Cardiac fibroblast (primary cell): Measurements from ENCODE around the gene RNASE12.

Experiments
- DNase-seq, 2 donors: peaks; one replicate each; pipeline versions ENCODE4 v3.0.0 to v3.0.0-alpha.2; 2010; ENCODE audit warnings: low read depth in 2 of 2
- H3K4me3 ChIP-seq, 2 donors: replicated peaks in 1 of 2; 1 replicate in 1 of 2; 2 replicates in 1 of 2; pipeline ENCODE4 v1.5.1; 2011; ENCODE audit warnings: low read depth in 2 of 2, low read length in 2 of 2, mild to moderate bottlenecking in 2 of 2, moderate library complexity in 1 of 2
- TF ChIP-seq, protein P1 (sequence below): IDR thresholded peaks from one replicate; pipeline ENCODE4 v1.5.1; 2011; ENCODE audit warnings: low read depth, mild to moderate bottlenecking, low read length, inconsistent platforms

RNASE12 gene

GRCh38 chr14:20607617-20608016 lies 16.4 kb upstream of the RNASE12 start:
- TF ChIP-seq, protein P1, sequence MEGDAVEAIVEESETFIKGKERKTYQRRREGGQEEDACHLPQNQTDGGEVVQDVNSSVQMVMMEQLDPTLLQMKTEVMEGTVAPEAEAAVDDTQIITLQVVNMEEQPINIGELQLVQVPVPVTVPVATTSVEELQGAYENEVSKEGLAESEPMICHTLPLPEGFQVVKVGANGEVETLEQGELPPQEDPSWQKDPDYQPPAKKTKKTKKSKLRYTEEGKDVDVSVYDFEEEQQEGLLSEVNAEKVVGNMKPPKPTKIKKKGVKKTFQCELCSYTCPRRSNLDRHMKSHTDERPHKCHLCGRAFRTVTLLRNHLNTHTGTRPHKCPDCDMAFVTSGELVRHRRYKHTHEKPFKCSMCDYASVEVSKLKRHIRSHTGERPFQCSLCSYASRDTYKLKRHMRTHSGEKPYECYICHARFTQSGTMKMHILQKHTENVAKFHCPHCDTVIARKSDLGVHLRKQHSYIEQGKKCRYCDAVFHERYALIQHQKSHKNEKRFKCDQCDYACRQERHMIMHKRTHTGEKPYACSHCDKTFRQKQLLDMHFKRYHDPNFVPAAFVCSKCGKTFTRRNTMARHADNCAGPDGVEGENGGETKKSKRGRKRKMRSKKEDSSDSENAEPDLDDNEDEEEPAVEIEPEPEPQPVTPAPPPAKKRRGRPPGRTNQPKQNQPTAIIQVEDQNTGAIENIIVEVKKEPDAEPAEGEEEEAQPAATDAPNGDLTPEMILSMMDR: no peak
- H3K4me3 ChIP-seq: no peak overlapping the region

GRCh38 chr14:20606902-20607242 lies 15.7 kb upstream of the RNASE12 start:
- no peak overlapping the region for H3K4me3 ChIP-seq
- no peak for DNase-seq
- TF ChIP-seq, protein P1: no peak

More at GRCh38 chr14:20607617-20608016, 16.4 kb upstream of the RNASE12 start:
- no peak for DNase-seq

- TF ChIP-seq, protein P1: peak; percentile 83
- peak; percentile 64 to 74 for DNase-seq
- no peak overlapping the region for H3K4me3 ChIP-seq
These were observed 15.2 kb upstream of the RNASE12 start for GRCh38 chr14:20606190-20606901.

DNA sequence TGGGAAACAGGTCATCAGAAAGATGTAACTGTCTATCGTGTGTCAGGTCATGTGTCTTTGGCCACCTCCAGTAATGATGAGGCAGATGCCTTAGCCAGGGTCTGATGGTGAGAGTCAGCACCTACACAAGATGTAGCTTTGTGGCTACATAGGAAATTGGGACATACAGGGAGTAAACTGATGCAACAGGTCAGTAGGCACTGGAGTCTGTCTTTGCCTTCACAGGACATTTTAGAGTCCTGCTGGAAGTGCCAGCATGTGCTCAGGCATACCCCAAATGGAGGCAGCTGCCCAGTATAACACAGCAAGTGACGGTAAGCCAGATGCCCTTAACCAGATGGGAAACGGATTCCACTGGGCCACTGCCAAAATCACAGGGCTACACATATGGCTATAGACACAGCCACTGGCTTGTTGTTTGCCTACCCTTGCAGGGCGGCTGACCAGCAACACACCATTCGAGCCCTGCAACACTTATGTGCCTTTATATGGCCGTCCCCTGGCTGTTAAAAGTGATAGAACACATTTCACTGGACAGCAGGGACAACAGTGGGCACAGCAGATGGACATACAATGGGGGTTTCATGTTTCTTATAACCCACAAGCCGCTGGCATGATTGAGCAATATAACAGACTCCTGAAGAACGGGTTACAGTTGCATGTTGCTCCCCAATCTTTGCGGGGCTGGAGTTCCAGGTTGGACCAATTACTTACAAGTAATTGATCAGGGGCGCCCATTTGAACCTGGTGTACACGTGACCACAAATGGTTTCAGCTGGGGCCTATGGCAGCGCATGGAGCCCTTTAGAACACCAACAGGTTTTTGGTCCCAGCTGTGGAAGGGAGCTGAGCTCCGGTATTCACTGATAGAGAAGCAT lies 12.9 kb upstream of the RNASE12 start:
- no peak for DNase-seq
- TF ChIP-seq, protein P1: no peak
- no peak overlapping the region for H3K4me3 ChIP-seq

DNA sequence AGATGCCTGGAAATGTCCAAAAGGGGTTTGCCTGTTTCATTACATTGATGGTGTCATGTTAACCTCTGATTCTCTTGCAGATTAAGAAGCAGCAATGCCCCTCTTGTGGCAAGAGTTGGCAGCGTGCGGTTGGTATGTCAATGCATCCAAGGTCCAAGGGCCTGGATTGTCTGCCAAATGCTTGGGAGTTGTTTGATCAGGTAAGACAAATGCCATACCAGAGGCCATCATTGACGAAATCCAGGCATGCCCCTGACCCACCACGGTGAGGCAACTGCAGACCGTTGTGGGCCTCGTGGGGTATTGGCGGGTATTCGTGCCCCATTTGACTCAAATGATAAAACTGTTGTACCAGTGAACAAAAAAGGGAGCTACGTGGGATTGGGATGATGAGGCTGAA lies 11.4 kb upstream of the RNASE12 start:
- DNase-seq: no peak
- TF ChIP-seq, protein P1: no peak
- H3K4me3 ChIP-seq: no peak overlapping the region

DNA sequence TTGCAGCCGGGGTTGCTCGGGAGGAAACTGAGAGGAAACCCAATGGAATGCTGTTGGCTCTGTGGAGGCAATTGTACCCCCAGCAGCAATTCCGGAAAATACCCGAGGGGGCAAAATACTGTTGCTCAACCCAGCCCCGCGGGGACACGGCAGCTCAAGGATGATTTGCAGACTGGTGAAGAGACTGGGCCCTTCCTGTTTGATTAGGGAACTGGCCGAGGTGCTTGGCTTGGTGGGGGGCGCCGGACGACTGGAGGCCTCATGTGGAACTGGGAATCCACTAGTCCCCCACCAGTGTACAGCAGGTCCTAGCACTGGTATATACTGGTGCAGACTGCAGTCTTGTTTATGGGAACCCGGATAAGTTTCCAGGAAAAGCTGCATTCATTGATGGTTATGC lies 10.3 kb upstream of the RNASE12 start:
- DNase-seq: no peak
- TF ChIP-seq, protein P1: no peak
- no peak overlapping the region for H3K4me3 ChIP-seq
